ENCODE data around the gene MAGEB18.

MAGEB18 gene

GRCh38 chrX:26138274-26138673 is at the start of gene MAGEB18:
TSS of gene MAGEB18 (plus strand) at chrX:26138343. CDS start at chrX:26138986, 643 bp downstream.
- TF ChIP-seq, protein P1, sequence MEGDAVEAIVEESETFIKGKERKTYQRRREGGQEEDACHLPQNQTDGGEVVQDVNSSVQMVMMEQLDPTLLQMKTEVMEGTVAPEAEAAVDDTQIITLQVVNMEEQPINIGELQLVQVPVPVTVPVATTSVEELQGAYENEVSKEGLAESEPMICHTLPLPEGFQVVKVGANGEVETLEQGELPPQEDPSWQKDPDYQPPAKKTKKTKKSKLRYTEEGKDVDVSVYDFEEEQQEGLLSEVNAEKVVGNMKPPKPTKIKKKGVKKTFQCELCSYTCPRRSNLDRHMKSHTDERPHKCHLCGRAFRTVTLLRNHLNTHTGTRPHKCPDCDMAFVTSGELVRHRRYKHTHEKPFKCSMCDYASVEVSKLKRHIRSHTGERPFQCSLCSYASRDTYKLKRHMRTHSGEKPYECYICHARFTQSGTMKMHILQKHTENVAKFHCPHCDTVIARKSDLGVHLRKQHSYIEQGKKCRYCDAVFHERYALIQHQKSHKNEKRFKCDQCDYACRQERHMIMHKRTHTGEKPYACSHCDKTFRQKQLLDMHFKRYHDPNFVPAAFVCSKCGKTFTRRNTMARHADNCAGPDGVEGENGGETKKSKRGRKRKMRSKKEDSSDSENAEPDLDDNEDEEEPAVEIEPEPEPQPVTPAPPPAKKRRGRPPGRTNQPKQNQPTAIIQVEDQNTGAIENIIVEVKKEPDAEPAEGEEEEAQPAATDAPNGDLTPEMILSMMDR (IDR thresholded peaks at IDR 0.05; ENCODE audit: low read depth, low read length): no peak
- DNase-seq (ENCODE audit: extremely low read depth, low read depth): no peak

DNA sequence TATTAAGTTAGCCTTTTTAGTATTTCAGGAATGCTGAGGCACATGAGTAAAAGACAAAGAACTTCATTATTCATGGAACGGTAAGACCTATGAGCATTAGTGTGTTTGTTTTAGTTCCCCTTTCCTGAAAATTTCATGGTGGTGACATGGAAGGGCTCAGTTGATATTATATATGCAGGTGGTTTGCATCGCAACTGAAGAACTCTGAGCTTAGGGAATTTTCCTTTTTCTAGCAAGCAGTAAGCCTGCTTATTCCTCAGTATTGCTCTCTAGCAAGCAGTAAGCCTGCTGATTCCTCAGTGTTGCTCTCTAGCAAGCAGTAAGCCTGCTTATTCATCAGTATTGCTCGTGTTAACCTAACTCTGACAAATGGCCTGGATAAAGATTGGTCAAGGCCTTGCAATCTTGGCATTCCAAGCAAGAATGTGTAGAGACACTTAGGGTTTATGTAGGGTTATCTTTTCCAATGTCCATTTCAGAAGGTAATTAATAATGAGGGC is 37.7 kb upstream of the MAGEB18 start:
- no peak for DNase-seq (ENCODE audit: extremely low read depth, low read depth)
- TF ChIP-seq, protein P1 (IDR thresholded peaks at IDR 0.05; ENCODE audit: low read depth, low read length): no peak

DNA sequence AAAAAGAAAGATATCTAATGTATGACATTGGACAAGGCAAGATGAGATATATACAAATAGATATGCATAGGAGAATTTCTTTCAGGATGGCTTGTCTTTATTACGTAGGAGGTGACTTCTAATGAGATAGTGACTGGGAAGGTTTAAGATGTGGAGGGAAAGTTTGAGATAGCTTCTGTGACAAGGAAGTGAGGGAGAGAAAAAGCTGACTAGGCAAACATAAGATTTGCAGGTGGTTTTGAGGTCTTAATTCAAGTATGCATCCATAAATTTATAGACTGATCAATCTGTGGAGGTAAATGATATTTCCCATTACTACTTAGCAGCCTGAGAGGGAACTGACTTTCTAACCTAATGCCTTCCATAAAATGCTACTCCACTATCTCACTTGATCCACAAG is 29.0 kb upstream of the MAGEB18 start:
- TF ChIP-seq, protein P1 (IDR thresholded peaks at IDR 0.05; ENCODE audit: low read depth, low read length): no peak

DNA sequence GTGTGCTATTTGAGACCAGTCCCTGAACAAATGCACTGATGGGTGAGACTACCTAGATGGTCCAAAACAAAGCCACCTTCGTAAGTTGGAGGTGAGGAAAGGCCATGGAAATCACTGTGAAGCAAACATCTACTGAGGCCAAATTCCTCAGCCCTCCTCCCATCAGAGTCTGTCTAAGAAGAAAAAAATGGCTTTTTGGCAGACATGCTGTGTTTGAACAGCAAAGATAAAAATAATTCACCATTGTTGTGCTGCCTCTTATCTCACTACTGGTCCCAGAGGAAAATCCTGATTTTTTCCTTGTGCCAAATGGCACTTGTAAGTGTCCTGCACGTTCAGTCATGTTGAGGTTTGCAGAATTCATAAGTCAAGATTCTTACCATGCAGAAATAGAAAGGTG is 7.9 kb downstream of the MAGEB18 start:
- no peak for DNase-seq (ENCODE audit: extremely low read depth, low read depth)
- TF ChIP-seq, protein P1 (IDR thresholded peaks at IDR 0.05; ENCODE audit: low read depth, low read length): no peak

More for the DNA sequence above, 29.0 kb upstream of the MAGEB18 start:
- no peak for DNase-seq (ENCODE audit: extremely low read depth, low read depth)

DNA sequence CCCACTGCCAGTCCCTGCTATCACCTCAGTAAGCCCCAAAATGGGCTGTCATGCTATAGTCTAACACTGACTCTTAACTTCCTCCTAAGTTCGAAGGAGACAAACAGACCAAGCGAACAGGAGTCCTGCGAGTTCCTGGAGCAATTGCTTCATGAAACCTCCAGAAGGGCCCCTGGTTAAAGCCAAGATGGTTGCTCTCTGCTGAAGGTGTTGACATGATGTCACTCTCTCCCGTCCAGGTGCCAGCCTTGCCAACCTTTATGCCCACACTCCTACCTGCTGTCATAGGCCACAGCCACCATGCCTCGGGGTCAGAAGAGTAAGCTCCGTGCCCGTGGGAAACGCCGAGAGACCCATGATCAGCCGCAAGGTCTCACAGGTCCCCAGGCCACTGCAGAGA is 22.2 kb downstream of the MAGEB18 start, which contains the start of gene MAGEB6B:
Gene MAGEB6B, plus strand, starts transcription at position 301 of the 400 bp plus-strand sequence. Its CDS starts 0 bp downstream, at position 301.
- TF ChIP-seq, protein P1 (IDR thresholded peaks at IDR 0.05; ENCODE audit: low read depth, low read length): no peak

More for the DNA sequence above, 22.2 kb downstream of the MAGEB18 start, which contains the start of gene MAGEB6B:
- no peak for DNase-seq (ENCODE audit: extremely low read depth, low read depth)
